Esophagus muscularis mucosa (tissue), 4 donors: ENCODE results near the gene DNAH17.

Source experiments
- CTCF ChIP-seq, 3 experiments: fragments of 200-600 bp in 2 of 3; fragments of 450-650 bp in 1 of 3; sonication (generic) in 2 of 3; IDR thresholded peaks; one replicate each; pipeline ENCODE4 v1.5.1; 2017 to 2019; ENCODE audit warnings: antibody characterized with exemption in 3 of 3, mild to moderate bottlenecking in 2 of 3, moderate library complexity in 1 of 3
- EP300 ChIP-seq: sonication (generic); formaldehyde crosslinking; IDR thresholded peaks from one replicate; pipeline ENCODE4 v1.6.1; 2017; ENCODE audit warnings: antibody characterized with exemption
- POLR2A ChIP-seq: fragments of 450-650 bp; IDR thresholded peaks from one replicate; pipeline ENCODE4 v1.6.1; 2017; ENCODE audit warnings: antibody characterized with exemption, moderate library complexity, mild to moderate bottlenecking, low read depth
- POLR2AphosphoS5 ChIP-seq, 2 donors: sonication (generic); formaldehyde crosslinking; IDR thresholded peaks; one replicate each; pipeline ENCODE4 v1.6.1; 2017; ENCODE audit warnings: antibody characterized with exemption in 2 of 2

GRCh38 chr17:78562734-78563133 lies 14.5 kb downstream of the DNAH17 start:
- TF ChIP-seq POLR2A (no peak), CTCF (IDR thresholded peaks at IDR 0.05) (no peak), POLR2AphosphoS5 (IDR thresholded peaks at IDR 0.05) (no peak), EP300 (no peak)
